Activated effector memory CD4-positive, alpha-beta T cell treated with Interleukin-2 at 50 U/mL for 16 hours (primary cell): ENCODE measurements around the gene ADD1.

Experiments used
- DNase-seq: peaks from one replicate; pipeline ENCODE4 v3.0.0-alpha.2; 2020

ADD1 gene

GRCh38 chr4:2862528-2862927 lies 18.9 kb downstream of the ADD1 start:
- no peak for DNase-seq

- no peak for DNase-seq
These were observed 20.0 kb downstream of the ADD1 start for GRCh38 chr4:2863649-2864048.

- DNase-seq: no peak
These were observed 21.6 kb downstream of the ADD1 start for GRCh38 chr4:2865196-2865780.

- DNase-seq: no peak
These were observed 22.7 kb downstream of the ADD1 start for GRCh38 chr4:2866160-2866861.

- DNase-seq: no peak
These were observed 23.2 kb downstream of the ADD1 start for GRCh38 chr4:2866891-2867290.

- DNase-seq: no peak
These were observed 24.3 kb downstream of the ADD1 start for GRCh38 chr4:2867758-2868491.

GRCh38 chr4:2868877-2869487 lies 25.3 kb downstream of the ADD1 start:
- no peak for DNase-seq

- no peak for DNase-seq
These were observed 26.0 kb downstream of the ADD1 start for GRCh38 chr4:2869659-2870058.

- no peak for DNase-seq
These were observed 26.4 kb downstream of the ADD1 start for GRCh38 chr4:2870082-2870481.

GRCh38 chr4:2871466-2871865 lies 27.8 kb downstream of the ADD1 start:
- no peak for DNase-seq

GRCh38 chr4:2871911-2872310 lies 28.3 kb downstream of the ADD1 start:
- DNase-seq: no peak

- DNase-seq: no peak
These were observed 29.7 kb downstream of the ADD1 start for GRCh38 chr4:2873329-2873728.

- no peak for DNase-seq
These were observed 31.2 kb downstream of the ADD1 start for GRCh38 chr4:2874861-2875260.

- no peak for DNase-seq
These were observed 31.9 kb downstream of the ADD1 start for GRCh38 chr4:2875556-2875955.

GRCh38 chr4:2878346-2878745 lies 34.7 kb downstream of the ADD1 start:
- no peak for DNase-seq

GRCh38 chr4:2879026-2879425 lies 35.4 kb downstream of the ADD1 start:
- no peak for DNase-seq

GRCh38 chr4:2881431-2881830 lies 37.8 kb downstream of the ADD1 start:
- DNase-seq: no peak

- DNase-seq: no peak
These were observed 38.7 kb downstream of the ADD1 start for GRCh38 chr4:2882341-2882740.

- DNase-seq: no peak
These were observed 42.5 kb downstream of the ADD1 start for GRCh38 chr4:2886161-2886560.

GRCh38 chr4:2886622-2887021 lies 43.0 kb downstream of the ADD1 start:
- no peak for DNase-seq

GRCh38 chr4:2887343-2887742 lies 43.7 kb downstream of the ADD1 start:
- no peak for DNase-seq

GRCh38 chr4:2888886-2889285 lies 45.2 kb downstream of the ADD1 start:
- no peak for DNase-seq

GRCh38 chr4:2891294-2891693 lies 47.6 kb downstream of the ADD1 start:
- no peak for DNase-seq

- no peak for DNase-seq
These were observed 50.1 kb downstream of the ADD1 start for GRCh38 chr4:2893772-2894171.
